ENCODE results near the gene BCL7B. TPM values are rescaled to one million over a fixed set of nuclear protein-coding genes. Genes with fewer than 3 reads are reported as not detected.

BCL7B gene
- total RNA-seq, 1 experiment from 2014 or later: 56.3 TPM

GRCh38 chr7:73577627-73578341 lies 20.3 kb upstream of the BCL7B start:
- Histone ChIP-seq H3K4me3 (ENCODE audit: low read depth, low read length, poor library complexity, severe bottlenecking) (peak overlapping the region; percentile 71), H3K4me1 (ENCODE audit: insufficient read depth, low read length, poor library complexity, severe bottlenecking) (peaks cover 16% of the 10 kb centered on the region), H3K27me3 (replicated peaks; ENCODE audit: insufficient read depth, low read depth, low read length, poor library complexity) (no peaks in the 10 kb centered on the region), H3K27ac (ENCODE audit: low read depth, low read length, poor library complexity, severe bottlenecking) (peak overlapping the region; percentile 87), H3K9me3 (ENCODE audit: low read depth, low read length, poor library complexity, severe bottlenecking) (no peaks in the 10 kb centered on the region), H3K36me3 (ENCODE audit: insufficient read depth, low read length, poor library complexity, severe bottlenecking) (peaks cover 22% of the 10 kb centered on the region)
- no peak for DNase-seq (ENCODE audit: low spot score)
- intact Hi-C loops (cut with micrococcal nuclease; ENCODE audit: unreplicated experiment): no loop called here
- TSS peak; percentile 67 for BruUV-seq (replicated peaks)
- ChIA-PET CTCF (interaction anchor here (0.6 kb wide), 1 partner anchor 28 kb away, joined by 4 read pairs; no protein-coding TSS in a partner anchor), POLR2A (ENCODE audit: low non-redundant PET) (interaction anchor here (0.6 to 0.8 kb wide), 3 partner anchors 47 to 128 kb away, joined by 4 to 11 read pairs (median 6); partner anchors contain the start of gene MLXIPL)
- TF ChIP-seq CTCF (conservative IDR thresholded peaks at IDR 0.05; ENCODE audit: low read depth, low read length) (no peak), EZH2 (IDR thresholded peaks at IDR 0.05; ENCODE audit: borderline replicate concordance, low read depth, low read length, poor library complexity, severe bottlenecking) (no peak)

GRCh38 chr7:73573791-73574190 lies 16.3 kb upstream of the BCL7B start:
- TF ChIP-seq EZH2 (IDR thresholded peaks at IDR 0.05; ENCODE audit: borderline replicate concordance, low read depth, low read length, poor library complexity, severe bottlenecking): no peak
- TF ChIP-seq CTCF (conservative IDR thresholded peaks at IDR 0.05; ENCODE audit: low read depth, low read length): no peak
- no peak overlapping the region for H3K27ac ChIP-seq (ENCODE audit: low read depth, low read length, poor library complexity, severe bottlenecking)
- no TSS peak for BruUV-seq (replicated peaks)
- H3K27me3 ChIP-seq (replicated peaks; ENCODE audit: insufficient read depth, low read depth, low read length, poor library complexity): no peaks in the 10 kb centered on the region
- ChIA-PET POLR2A (ENCODE audit: low non-redundant PET) (no interaction called here), CTCF (no interaction called here)
- H3K9me3 ChIP-seq (ENCODE audit: low read depth, low read length, poor library complexity, severe bottlenecking): no peaks in the 10 kb centered on the region
- H3K4me1 ChIP-seq (ENCODE audit: insufficient read depth, low read length, poor library complexity, severe bottlenecking): peaks cover 10% of the 10 kb centered on the region
- DNase-seq (ENCODE audit: low spot score): no peak
- H3K36me3 ChIP-seq (ENCODE audit: insufficient read depth, low read length, poor library complexity, severe bottlenecking): peaks cover 62% of the 10 kb centered on the region
- intact Hi-C loops (cut with micrococcal nuclease; ENCODE audit: unreplicated experiment): no loop called here
- no peak overlapping the region for H3K4me3 ChIP-seq (ENCODE audit: low read depth, low read length, poor library complexity, severe bottlenecking)

DNA sequence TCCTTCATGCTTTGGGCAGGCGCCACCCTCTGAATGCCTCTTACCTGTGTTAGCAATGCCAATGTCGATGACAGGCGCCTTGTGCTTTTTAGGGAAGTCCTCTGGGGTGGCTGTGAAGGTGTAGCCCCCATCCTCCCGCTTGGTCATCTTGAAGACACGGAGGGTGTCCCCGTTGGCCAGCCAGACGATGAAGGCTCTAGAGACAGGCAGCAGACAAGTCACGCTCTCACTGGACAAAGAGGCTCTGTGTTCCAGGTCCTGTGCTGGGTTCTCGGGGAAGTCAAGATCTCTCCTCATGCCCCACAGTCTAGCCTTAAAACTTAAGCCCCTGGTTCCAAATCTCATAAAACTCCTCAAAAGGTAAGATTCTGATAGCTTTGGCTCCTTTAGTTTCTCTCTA lies 15.8 kb upstream of the BCL7B start:
- no peak for DNase-seq (ENCODE audit: low spot score)
- POLR2A ChIA-PET (ENCODE audit: low non-redundant PET): no interaction called here
- H3K9me3 ChIP-seq (ENCODE audit: low read depth, low read length, poor library complexity, severe bottlenecking): no peaks in the 10 kb centered on the region
- no peaks in the 10 kb centered on the region for H3K27me3 ChIP-seq (replicated peaks; ENCODE audit: insufficient read depth, low read depth, low read length, poor library complexity)
- no TSS peak for BruUV-seq (replicated peaks)
- intact Hi-C loops (cut with micrococcal nuclease; ENCODE audit: unreplicated experiment): no loop called here
- peaks cover 10% of the 10 kb centered on the region for H3K4me1 ChIP-seq (ENCODE audit: insufficient read depth, low read length, poor library complexity, severe bottlenecking)
- CTCF ChIA-PET: no interaction called here
- H3K4me3 ChIP-seq (ENCODE audit: low read depth, low read length, poor library complexity, severe bottlenecking): no peak overlapping the region
- H3K27ac ChIP-seq (ENCODE audit: low read depth, low read length, poor library complexity, severe bottlenecking): no peak overlapping the region
- peaks cover 62% of the 10 kb centered on the region for H3K36me3 ChIP-seq (ENCODE audit: insufficient read depth, low read length, poor library complexity, severe bottlenecking)
- TF ChIP-seq CTCF (conservative IDR thresholded peaks at IDR 0.05; ENCODE audit: low read depth, low read length) (no peak), EZH2 (IDR thresholded peaks at IDR 0.05; ENCODE audit: borderline replicate concordance, low read depth, low read length, poor library complexity, severe bottlenecking) (no peak)

All from A673 (cell line).